A549 (cell line): ENCODE data around the gene BCOR.

ENCODE experiments used
- BHLHE40 ChIP-seq: IDR thresholded peaks from 2 replicates; pipeline ENCODE4 v1.6.1; 2012; ENCODE audit warnings: low read depth, low read length, inconsistent platforms
- CBX2 ChIP-seq: fragments of 200-600 bp; sonication (generic); IDR thresholded peaks from 2 replicates; pipeline ENCODE4 v1.6.1; 2016; ENCODE audit warnings: low read depth, mild to moderate bottlenecking, borderline replicate concordance
- CTCF ChIP-seq: fragments of >200 bp; sonication (Bioruptor Twin); formaldehyde crosslinking; IDR thresholded peaks from 3 replicates; pipeline ENCODE4 v1.5.1; 2016
- HEYL ChIP-seq: fragments of 250-450 bp; sonication (Bioruptor Pico); IDR thresholded peaks from 2 replicates; pipeline ENCODE4 v1.8.0; 2021; ENCODE audit warnings: mild to moderate bottlenecking, moderate library complexity
- USF2 ChIP-seq: fragments of 450-650 bp; IDR thresholded peaks from 2 replicates; pipeline ENCODE4 v1.6.1; 2014; ENCODE audit warnings: antibody characterized with exemption

GRCh38 chrX:40039887-40040286, 57.9 kb downstream of the BCOR start:
- TF ChIP-seq HEYL (no peak), CTCF (no peak), CBX2 (no peak), USF2 (no peak), BHLHE40 (no peak)
